AG08395 (cell line): ENCODE measurements around the gene DRG2.

Source experiments
- DNase-seq: peaks from one replicate; pipeline ENCODE4 v3.0.0; 2012; ENCODE audit warnings: mixed read lengths, low spot score

Gene DRG2

DNA sequence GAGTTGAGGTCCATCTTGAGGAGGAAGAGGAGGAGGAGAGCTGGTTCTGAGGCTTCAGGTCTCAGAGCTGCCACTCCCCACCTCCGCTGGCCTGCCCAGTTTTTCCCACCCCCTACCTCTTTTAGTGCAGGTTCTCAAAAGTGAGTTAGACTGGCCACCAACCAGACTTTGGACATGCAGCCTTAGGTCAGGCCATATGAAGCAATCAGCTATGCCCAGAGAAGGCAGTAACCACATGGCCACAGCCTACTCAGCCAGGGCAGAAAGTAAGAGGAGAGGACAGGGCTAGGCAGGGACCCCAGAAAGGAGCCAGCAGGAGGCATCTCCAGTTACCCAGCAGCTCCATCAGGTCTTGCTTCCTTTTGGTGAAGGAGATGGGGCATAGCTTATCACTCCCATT lies 29.8 kb downstream of the DRG2 start:
- DNase-seq, result no peak

DNA sequence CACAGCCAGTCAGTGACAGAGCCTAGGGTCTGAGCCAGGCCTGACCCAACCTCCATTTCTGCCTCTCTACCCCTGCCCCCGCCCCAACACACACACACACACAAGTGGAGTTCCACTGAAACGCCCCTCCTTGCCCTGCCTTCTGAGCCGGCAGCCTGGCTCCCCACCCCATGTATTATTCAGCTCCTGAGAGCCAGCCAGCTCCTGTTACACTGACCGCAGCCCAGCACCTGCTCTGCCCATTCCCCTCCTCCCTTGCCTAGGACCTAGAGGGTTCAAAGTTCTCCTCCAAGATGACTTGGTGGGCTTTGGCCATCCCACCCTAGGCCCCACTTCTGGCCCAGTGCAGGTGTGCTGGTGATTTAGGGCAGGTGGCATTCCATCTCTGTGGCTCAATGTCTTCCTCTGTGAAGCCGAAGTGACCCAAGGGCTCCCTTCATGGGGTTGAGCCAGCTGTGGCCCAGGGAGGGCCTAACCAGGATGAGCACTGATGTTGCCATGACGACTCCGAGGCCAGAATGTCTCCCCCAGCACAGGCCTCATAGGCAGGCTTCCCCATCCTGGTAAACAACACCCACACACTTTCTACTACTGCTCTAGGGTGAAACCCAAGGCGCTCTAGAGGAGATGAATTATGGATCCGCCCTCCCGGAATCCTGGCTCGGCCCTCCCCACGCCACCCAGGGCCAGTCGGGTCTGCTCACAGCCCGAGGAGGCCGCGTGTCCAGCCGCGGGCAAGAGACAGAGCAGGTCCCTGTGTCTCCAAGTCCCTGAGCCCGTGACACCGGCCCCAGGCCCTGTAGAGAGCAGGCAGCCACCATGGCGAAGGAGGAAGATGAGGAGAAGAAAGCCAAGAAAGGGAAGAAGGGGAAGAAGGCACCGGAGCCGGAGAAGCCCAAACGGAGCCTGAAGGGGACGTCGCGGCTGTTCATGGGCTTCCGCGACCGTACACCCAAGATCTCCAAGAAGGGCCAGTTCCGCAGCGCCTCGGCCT lies 30.5 kb downstream of the DRG2 start:
- no peak for DNase-seq

DNA sequence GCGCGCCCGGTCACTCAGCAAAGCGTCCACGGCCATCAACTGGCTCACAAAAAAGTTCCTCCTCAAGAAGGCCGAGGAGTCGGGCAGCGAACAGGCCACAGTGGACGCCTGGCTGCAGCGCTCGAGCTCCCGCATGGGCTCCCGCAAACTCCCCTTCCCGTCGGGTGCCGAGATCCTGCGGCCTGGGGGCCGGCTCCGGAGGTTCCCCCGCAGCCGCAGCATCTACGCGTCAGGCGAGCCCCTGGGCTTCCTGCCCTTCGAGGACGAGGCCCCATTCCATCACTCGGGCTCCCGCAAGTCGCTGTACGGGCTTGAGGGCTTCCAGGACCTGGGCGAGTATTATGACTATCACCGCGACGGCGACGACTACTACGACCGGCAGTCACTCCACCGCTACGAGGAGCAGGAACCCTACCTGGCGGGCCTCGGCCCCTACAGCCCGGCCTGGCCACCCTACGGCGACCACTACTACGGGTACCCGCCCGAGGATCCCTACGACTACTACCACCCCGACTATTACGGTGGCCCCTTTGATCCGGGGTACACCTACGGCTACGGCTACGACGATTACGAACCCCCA lies 31.5 kb downstream of the DRG2 start:
- no peak for DNase-seq

DNA sequence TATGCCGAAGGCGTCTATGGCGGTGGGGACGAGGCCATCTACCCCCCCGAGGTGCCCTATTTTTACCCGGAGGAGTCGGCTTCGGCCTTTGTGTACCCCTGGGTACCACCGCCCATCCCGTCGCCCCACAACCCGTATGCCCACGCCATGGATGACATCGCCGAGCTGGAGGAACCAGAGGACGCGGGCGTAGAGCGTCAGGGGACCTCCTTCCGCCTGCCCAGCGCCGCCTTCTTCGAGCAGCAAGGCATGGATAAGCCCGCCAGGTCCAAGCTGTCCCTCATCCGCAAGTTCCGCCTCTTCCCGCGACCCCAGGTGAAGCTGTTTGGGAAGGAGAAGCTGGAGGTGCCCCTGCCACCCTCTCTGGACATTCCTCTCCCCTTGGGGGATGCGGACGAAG lies 32.2 kb downstream of the DRG2 start:
- no peak for DNase-seq

DNA sequence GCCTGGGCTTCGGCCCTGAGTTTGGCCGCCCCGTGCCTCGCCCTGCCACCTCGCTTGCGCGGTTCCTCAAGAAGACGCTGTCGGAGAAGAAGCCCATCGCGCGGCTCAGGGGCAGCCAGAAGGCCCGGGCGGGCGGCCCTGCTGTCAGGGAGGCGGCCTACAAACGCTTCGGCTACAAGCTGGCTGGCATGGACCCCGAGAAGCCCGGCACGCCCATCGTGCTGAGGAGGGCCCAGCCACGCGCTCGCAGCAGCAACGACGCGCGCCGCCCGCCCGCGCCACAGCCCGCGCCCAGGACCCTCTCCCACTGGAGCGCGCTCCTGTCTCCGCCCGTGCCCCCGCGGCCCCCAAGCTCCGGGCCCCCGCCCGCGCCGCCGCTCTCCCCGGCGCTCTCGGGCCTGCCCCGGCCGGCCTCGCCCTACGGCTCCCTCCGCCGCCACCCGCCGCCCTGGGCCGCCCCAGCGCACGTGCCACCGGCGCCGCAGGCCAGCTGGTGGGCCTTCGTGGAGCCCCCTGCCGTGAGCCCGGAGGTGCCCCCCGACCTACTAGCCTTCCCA lies 32.8 kb downstream of the DRG2 start:
- DNase-seq, result no peak

DNA sequence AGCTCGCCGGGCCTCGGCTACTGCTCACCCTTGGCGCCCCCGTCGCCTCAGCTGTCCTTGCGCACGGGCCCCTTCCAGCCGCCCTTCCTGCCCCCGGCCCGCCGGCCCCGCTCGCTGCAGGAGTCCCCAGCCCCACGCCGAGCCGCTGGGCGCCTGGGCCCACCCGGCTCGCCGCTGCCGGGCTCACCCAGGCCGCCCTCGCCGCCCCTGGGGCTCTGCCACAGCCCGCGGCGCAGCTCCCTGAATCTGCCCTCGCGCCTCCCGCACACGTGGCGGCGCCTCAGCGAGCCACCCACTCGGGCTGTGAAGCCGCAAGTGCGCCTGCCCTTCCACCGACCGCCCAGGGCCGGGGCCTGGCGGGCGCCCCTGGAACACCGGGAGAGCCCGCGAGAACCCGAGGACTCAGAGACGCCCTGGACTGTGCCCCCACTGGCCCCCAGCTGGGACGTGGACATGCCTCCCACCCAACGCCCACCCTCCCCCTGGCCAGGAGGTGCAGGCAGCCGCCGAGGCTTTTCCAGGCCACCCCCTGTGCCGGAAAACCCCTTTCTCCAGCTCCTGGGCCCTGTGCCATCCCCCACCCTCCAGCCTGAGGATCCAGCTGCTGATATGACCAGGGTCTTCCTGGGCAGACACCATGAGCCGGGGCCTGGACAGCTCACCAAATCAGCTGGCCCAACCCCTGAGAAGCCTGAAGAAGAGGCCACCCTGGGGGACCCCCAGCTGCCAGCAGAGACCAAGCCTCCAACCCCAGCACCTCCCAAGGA lies 33.6 kb downstream of the DRG2 start:
- DNase-seq, result no peak

DNA sequence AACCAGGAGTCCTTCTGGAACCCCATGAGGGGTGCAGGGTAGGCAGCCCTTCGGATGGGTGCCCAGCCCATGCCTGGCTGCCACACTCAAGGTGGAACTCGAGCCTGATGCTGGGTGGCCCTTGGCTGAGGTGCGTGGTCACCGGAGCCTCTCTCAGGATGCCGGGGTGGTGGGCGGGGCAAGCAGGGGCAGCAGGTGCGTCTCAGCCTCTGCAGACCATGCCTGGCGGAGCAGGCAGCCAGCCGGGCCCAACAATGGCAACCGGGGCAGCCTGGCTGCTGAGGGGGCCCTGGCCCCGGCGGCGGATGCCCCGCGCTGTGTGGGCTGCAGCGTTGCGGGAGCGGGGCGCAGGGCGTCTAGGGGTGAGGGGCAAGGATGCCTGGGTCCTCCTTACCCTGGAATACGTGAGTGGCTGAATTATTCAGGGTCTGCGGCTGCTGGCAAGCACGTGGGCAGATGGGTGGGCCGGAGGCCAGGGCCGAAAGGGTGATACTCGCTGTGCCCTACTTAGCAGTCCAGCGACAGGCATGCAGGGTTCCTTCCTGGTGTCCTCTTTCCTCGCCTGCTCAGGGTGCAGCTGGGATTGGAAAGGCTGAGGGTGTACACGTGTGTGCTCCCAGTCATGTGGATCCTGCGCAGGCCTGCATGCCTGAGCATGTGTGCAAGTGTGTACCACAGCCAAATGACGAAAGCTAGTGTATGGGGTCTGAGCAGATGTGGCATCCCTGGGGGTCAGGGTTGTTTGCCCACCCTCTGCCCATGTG lies 35.4 kb downstream of the DRG2 start:
- DNase-seq, result no peak

DNA sequence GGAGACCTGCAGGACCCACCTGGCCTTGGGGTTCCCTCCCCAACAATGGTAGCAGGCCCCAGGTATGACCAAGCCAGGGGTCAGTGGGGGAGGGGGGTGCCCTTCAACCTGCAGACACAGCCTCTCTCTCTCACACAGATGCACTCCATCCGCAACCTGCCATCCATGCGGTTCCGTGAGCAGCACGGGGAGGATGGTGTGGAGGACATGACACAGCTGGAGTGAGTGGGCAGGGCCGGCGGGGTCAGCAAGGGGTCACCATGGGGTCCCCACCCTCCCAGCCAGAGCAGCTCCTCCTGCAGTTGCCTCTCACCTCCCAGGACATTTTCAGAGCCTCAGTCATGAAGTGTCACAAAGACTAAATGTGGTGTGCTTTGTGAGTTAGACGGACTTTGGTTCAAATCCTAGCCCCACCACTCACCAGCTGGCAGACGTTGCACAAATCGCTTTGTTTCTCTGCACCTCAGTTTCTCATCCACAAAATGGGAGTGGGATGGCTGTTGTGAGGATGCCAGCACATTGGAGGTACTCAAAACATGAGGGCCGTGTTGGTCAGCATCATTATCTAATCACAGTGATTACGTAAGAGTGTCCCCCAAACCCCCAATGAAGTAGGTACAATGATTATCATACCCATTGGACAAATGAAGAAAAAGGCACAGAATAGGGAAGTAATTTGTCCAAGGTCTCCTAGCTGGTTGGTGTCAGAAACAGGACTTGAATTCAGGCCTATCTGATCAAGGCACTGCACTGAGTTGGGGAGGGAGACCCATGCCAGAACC lies 36.8 kb downstream of the DRG2 start:
- DNase-seq, result no peak

DNA sequence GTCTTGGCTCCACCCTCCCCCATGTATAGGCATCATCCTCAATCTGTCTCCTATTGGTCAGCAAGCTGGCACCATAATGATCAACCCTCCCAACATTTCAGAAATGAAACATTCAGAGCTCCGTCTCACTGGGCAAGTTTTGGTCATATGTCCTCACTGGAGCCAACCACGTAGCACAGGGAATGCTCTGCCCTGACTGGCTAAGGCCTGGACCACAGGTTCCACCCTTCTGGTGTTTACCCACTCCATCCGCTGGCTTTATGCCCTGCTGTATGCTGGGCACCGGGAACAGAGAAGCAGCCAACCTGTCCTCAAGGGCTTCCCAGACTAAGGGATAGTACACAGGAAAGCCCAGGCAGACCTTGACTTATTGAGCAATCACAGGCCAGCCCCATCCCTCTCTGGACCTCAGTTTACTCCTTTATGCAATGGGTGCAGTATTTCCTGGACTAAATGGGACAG lies 41.3 kb downstream of the DRG2 start:
- no peak for DNase-seq

DNA sequence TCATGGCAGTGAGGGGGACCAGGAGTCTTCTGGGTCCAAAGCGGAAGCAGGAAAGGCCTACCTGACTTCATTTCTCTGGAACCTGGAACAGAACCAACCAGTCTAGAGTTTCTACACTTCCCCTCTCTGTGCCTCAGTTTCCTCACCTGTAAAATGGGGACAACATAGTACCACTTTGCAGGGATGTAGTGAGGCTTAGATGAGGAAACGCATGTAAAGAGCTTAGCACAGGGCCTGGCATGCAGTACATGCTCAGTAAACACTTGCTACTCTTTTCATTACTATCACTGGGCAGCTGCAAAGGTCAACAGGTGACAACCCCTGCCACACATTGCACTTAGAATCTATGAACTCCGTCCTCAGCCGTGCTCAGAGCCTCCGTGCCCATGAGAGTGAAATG lies 45.0 kb downstream of the DRG2 start:
- DNase-seq, result no peak

DNA sequence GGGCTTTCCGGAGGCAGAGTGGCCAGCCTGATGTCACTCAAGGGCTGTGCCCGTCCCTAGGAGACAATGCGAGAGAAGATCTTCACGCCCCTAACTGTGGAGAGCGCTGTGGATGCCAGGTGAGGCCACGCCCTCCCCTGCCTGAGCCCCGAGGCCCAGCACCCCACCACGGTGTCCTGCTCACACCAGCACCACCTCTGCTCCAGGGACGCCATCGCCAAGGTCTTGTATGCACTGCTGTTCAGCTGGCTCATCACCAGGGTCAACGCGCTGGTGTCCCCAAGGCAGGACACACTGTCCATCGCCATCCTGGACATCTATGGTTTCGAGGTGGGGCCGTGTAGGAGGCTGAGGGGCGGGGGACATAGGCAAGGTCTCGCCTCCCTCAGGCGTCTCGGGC lies 48.6 kb downstream of the DRG2 start:
- DNase-seq, result no peak

DNA sequence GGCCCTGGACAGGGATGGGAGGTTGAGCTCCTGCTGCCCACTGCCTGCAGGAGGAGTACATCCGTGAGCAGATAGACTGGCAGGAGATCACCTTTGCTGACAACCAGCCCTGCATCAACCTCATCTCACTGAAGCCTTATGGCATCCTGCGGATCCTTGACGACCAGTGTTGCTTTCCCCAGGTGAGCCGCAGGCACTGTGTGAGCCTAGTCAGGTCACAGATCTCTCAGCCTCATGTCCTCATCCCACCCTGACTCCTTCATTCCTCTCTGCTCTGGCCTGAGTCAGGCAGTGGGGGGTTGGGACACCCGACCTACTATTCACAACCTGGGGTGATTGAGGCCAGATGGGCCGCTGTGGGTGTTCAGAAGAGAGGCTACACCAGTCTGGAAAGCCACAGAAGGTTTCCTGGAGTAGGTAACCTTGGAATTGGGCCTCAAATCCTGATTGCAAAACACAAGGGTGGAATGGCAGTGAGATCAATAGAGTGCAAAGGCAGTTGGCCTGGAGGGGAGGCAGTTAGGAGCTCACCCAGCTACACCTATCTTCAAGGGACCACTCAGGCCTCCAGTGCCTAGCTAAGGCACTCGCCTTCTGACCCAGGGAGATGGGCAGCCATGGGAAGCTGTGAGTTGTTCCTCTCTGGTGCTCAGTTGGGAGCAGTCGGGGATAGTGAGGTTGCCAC lies 50.5 kb downstream of the DRG2 start:
- no peak for DNase-seq

DNA sequence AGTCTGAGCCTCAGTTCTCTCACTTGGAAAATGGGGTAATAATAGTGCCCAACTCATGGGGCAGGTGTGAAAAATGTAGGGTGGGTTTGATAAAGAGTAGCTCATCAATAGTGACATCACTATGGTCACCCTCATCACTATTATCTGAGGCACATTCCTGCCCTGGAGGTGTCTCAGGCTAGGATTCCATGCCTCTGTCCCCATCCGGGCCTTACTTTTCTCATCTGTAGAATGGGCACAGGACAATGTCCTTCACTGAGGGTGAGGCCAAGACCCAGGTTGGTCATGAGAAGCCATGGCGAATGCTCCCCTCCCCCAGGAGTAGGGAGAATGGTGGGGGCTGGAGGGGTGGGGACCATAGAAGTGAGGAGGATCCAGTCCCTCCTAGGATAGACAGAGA lies 51.3 kb downstream of the DRG2 start:
- no peak for DNase-seq

DNA sequence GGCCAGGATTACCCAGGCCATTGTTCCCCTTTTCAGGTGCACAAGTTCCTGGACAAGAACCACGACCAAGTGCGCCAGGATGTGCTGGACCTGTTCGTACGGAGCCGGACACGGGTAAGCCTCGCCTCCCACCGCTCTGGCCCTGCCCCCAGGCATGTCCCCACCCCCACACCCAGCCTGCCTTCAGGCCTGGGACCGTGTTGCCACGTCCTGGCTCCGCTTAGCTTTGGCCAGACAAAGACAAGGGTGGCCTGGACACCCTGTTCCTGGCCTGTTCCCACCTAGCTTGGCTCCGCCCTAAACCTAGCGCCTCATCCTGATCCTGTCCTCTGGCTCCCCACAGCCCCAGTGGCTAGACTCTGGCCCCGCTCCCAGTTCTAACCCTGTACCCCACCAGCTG lies 51.8 kb downstream of the DRG2 start:
- no peak for DNase-seq

DNA sequence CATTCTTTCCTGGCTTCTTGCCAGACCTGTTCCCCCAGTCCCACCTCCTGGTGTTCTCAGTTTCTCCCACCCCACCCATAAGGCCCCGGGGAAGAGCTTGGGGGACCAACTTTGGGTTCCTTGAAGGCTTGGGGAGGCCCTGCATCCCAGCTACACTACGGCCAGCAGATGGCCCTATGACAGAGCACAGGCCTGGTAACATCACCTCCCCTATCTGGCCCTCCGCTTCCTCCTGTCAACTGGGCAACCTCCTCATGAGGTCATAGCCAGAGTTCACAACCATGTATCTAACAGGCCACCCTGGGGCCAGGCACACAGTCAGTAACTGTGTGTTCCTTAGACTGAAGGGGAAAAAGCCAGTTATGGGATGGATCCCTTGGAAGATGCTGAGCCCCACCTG lies 52.2 kb downstream of the DRG2 start:
- peak; percentile 43 for DNase-seq

DNA sequence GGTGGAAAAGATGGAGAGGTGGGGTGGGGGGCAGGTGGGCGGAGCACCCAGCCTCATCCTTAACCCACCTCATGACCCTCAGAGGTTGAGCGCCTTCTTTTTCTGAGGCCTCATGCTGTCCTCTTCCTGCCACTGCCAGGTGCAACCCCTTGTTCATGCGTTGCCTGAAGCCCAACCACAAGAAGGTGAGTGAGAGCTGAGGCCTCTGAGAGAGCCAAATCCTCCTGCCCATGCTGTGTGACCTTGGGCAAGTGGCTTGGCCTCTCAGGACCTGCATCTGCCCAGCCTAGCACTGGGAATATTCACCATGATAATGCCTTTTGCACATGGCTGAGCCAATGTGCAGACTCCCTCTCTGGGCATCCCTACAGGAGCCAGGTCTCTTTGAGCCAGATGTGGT lies 52.9 kb downstream of the DRG2 start:
- no peak for DNase-seq

DNA sequence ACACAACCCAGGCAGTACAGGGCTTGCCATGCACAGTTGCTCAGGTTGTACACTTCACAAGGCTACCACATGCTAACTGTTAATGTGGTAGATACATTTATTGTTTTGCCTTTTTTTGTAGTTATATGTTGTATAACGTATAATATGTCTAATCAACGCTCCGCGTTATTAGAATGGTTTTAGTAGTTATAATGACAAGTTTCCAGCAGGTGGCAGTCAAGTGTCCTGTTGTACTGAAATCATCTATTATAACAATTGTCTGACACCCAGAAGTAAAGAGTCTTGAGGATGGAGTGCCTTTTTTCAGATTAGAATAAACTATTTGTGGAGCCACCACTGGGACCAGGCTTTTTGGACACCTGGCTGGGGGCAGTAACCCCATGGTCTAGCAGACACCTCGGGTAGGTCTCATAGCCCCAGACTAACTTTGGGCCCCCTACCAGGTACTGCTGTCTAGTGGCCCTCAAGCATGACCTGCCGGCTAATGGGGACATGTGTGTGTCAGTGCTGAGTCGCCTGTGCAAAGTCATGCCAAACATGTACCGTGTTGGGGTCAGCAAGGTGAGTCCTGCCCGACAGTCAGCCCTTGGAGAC lies 53.6 kb downstream of the DRG2 start:
- DNase-seq, result peak; percentile 74

DNA sequence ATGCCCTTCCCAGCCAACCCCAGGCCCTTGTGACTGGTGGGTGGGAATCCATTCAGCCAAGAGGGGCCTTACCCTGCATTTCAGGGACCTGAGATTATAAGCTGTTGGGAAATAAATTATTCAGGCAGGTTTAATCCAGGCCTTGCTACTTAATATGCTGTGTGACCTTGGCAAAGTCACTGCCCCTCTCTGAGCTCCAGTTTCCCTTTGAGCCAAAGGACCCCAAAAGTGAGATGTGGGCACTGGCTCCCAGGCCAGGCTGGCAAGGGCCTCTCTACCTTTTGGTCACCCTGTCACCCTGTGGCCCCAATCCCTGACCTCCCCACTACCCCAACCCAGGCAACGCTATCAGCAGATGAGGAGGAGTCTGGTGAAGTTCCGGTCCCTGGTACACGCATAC lies 54.7 kb downstream of the DRG2 start:
- DNase-seq, result no peak

DNA sequence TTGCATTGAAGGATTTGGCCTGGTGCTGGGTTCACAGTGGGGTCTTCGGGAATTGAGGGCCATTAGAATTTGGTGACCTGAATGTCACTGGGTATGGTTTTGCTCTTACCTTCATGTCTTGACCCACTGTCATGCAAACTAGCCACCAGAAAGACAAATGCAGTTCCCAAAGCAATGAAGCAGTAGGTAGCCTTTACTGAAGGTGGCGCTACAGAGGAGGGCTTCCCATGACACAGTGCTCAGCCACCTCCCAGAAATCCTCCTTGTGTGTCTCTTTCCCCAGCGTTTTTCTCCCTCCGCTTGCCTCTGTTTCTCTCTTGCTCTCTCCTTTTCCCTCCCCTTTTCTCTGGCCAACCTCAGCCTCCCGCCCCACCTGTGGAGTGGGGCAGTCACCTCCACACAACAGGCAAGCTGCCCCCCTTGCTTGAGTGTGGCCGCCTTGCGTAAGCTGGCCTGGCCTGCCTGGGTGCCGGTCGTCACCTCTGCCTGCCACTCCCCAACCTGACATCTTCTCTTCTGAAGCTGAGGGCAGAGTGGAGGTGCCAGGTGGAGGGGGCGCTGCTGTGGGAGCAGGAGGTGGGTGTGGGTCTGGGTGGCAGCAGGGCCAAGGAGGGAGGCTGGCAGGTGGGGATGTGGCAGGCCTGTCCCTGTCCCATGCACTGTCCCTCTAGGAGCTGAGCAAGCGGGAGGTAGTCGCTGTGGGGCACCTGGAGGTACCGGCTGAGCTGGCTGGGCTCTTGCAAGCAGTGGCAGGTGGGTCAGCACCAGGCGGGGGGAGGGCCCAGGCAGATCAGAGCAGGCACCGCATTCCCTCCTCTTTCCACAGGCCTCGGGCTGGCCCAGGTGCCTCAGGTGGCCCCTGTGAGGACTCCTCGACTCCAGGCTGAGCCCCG lies 55.5 kb downstream of the DRG2 start:
- DNase-seq, result no peak
